Nucleus accumbens (tissue), 56 donors: ENCODE data around the gene EMB.
"Not testable (repeated sequence)": the region's sequence is repeated elsewhere in the genome, so short reads cannot be mapped to it uniquely, and the experiment has no call there.

Experiments used
- DNase-seq, 56 donors: peaks; one replicate each; lab custom pipeline; 2025; lab: John Stamatoyannopoulos, UW

EMB gene

DNA sequence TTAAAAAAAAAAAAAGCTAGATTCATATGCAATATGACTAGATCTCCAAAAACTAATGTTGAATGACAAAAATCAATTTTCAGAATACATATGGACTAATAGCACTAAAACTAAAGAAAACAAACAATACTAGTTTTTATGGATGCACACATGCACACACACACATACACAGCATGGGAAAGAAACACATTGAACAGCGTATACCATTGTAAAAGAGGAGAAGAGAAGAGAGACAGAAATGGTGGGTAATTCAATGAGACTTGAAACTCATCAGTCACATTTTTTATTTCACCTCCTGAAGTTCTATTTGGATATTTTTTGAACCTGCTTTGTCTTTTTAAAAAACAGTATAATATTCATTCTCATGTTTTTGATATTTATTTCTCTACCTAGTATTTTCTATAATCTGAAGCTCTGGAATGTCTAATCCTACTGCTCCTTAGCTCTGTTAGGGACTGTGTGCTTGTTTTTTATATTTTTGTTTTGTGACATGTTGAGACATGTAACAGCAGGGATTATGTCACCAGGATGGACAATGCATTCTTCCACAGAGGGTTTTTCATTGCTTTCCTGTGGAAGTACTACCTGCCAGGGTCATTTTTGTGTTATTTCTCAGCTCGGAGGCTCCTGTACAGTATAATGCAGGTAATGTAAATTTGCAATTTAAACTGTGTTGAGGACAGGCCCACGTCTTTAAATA is 17.8 kb downstream of the EMB start:
- DNase-seq: not testable (repeated sequence)

GRCh38 chr5:50421184-50421950 is 19.7 kb downstream of the EMB start:
- DNase-seq: not testable (repeated sequence)

DNA sequence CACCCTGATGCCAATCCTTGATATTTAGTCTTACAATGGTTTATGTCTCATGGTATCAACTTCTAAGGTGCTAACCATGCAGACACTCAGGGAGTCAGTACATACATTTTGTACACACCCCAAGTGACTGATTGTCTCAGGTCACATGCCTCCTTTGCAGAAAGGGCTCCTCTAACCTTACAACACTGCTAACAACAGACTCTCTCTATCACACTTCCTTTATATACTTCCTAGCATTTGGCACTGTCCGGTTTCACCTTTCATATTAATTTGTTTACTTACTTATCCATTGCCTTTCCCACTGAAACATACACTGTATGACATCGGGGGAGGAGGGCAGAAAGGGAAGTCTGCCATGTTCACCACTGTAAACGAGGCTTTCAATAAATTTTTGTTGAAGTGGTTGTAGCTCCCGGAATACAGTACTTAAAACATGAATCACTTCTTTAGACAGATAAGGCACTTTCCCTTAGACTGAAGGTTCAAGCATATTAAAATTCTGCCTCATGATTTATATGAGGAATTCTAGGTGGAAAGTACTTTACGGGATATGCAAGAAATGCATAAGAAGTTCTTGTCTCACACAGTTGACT is 20.6 kb downstream of the EMB start:
- no peak for DNase-seq

DNA sequence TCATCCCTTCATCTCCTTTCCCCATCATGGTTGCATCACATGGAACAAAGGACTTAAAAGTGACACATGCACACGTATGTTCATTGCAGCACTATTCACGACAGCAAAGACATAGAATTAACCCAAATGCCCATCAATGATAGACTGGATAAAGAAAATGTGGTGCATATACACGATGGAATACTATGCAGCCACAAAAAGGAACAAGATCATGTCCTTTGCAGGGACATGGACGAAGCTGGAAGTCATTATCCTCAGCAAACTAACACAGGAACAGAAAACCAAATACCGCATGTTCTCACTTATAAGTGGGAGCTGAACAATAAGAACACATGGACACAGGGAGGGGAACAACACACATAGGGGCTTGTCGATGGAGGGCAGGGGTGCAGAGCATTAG is 21.4 kb downstream of the EMB start:
- DNase-seq: not testable (repeated sequence)

DNA sequence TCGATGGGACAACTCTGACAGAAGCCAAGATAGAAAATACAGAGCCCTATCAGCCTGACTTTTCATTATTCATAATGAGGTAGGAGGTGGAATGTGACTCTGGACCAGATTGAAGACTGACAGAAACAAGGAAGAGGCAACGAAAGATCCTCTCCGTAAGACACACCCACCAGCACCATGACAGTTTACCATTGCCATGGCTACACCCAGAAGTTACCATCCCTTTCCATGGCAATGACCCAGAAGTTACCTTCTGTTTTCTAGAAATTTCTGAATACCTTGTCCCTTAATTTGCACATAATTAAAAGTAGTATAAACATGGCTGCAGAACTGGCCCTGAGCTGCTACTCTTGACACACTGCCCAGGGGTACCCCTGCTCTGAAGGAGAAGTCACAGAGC is 24.5 kb downstream of the EMB start:
- not testable (repeated sequence) for DNase-seq

GRCh38 chr5:50415912-50416311 is 25.2 kb downstream of the EMB start:
- DNase-seq: no peak

- not testable (repeated sequence) for DNase-seq
These were observed 30.2 kb downstream of the EMB start for GRCh38 chr5:50410932-50411331.

DNA sequence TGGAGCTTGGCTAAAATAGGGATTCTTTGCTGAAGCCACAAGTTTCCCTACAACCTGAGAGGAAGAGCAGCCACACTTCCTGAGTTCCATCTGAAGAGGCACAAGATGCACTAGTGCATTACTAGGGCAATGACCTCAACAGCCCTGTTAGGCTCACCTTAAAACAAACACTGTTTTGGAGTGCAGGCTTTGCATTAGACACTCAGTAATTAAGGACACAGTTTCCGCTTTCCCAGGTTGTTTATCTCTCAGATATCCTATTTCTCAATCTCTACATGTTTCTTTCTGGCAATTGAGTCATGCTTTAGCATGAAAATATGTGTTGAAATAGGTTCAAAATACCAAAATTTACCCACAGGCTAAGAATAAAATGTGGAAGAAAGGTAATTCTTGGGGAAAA is 34.2 kb downstream of the EMB start:
- no peak for DNase-seq

DNA sequence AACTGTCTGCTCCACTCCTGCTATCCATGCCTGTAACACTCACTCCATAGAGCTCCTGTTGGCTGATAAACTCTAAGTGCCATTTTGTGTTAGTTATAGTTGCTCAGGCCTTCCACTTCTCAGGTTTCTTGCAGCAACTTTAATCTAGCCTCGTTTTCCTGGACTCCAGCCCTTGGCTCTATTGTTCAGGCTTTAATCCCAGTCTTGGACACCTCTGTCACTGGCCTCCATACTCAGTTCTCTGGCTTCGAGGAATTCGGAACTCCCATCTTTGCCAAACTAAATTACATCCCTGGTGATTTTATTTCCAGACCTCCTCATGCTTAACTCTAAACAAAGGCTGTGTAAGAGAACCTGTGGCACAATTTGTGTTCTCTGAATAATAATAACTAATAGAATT is 39.8 kb downstream of the EMB start:
- no peak for DNase-seq

DNA sequence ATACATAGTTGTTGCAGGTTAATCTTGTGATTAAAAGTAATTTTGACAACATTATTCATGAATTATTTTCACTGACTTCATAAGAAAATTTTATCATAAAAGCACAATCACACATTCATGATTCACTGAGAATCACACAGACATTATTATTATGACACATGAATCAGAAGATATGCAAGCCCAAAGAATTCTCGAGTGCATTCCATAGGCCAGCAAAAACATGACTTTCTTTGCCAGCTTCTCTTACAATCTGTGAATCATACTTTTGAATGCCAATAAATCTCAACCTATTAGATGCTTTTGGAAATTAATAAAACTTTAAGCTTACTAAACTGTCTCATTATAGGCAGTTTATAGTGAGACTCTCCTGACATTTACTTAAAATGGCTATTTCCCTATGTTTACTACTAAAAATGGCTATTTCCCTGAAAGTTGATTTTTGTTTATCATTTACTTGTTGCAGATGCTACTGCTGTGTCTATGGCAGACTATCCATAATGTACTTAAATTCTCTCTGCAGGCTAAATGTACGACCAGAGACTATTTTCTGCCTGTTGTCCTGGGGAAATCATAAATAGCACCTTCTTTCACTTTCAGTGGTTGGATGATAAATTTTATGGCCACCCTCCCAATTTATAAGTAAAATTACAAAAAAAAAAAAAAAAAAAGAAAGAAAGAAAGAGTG is 47.0 kb downstream of the EMB start:
- DNase-seq: not testable (repeated sequence)

DNA sequence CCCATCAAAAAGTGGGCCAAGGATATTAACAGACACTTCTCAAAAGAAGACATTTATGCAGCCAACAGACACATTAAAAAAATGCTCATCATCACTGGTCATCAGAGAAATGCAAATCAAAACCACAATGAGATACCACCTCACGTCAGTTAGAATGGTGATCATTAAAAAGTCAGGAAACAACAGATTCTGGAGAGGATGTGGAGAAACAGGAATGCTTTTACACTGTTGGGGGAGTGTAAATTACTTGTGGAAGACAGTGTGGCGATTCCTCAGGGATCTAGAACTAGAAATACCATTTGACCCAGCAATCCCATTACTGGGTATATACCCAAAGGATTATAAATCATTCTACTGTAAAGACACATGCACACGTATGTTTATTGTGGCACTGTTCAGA is 48.8 kb downstream of the EMB start:
- DNase-seq: not testable (repeated sequence)

- not testable (repeated sequence) for DNase-seq
These were observed 56.7 kb downstream of the EMB start for GRCh38 chr5:50384381-50384780.

DNA sequence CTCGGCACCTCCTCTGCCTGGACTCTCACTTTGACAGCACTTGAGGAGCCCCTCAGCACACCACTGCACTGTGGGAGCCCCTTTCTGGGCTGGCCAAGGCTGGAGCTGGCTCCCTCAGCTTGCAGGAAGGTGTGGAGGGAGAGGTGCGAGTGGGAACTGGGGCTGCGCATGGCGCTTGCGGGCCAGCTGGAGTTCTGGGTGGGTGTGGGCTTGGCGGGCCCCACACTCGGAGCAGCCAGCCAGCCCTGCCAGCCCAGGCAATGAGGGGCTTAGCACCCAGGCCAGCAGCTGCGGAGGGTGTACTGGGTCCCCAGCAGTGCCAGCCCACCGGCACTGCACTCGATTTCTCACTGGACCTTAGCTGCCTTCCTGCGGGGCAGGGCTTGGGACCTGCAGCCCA is 64.4 kb downstream of the EMB start:
- not testable (repeated sequence) for DNase-seq

DNA sequence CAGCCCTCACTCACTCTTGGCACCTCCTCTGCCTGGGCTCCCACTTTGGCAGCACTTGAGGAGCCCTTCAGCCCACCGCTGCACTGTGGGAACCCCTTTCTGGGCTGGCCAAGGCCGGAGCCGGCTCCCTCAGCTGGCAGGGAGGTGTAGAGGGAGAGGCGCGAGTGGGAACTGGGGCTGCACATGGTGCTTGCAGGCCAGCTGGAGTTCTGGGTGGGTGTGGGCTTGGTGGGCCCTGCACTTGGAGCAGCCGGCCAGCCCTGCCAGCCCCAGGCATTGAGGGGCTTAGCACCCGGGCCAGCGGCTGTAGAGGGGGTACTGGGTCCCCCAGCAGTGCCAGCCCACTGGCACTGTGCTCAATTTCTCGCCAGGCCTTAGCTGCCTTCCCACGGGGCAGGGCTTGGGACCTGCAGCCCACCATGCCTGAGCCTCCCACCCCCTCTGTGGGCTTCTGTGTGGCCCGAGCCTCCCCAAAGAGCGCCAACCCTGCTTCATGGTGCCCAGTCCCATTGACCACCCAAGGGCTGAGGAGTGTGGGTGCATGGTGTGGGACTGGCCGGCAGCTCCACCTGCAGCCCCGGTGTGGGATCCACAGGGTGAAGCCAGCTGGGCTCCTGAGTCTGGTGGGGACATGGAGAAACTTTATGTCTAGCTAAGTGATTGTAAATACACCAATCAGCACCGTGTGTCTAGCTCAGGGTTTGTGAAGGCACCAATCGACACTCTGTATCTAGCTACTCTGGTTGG is 71.6 kb downstream of the EMB start:
- not testable (repeated sequence) for DNase-seq

DNA sequence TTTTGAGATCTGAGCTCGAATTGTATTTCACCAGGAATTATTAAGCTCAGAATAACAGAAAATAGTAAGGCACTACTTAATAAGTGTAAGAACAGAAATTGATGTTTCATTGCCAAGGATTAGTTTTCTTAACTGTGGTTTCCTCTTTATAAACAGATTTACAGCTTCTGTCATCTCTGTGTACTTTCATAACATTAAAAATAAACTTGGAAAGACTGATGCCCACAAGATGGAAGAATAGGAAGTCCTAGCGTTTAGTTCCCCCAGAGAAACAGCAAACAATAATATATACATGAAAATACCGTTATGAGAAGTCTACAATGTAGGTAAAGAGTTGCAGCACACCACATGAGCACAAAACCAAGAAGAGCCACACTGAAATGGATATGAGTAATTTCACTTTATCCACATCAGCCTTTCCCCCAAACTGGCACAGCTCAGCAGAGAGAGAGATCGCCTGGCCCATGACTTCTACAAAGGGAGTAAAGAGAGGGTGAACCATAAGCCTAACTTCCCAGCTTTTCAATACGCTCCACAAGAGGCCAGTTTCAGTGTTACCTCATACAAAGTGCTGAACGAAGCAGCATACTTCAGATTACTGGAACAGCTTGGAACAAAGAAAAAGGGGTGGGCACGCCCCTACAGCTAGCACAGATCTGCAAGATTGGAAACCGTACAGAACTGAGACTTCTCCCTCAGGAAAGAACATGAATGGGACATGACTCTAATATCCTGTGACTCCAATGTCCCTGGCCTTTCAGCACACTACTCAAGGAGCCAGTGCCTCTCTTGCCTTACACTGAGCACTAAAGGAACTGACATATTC is 75.4 kb downstream of the EMB start:
- DNase-seq: no peak

- DNase-seq: not testable (repeated sequence)
These were observed 76.4 kb downstream of the EMB start for GRCh38 chr5:50364535-50365309.

- no peak for DNase-seq
These were observed 81.9 kb downstream of the EMB start for GRCh38 chr5:50359187-50359586.

- DNase-seq: peak in 4 of 56 donors; percentile 0 to 13 (median 2)
These were observed 88.7 kb downstream of the EMB start for GRCh38 chr5:50352382-50352781.
